HepG2 (cell line): ENCODE data around the gene DTNB. TPM values are rescaled to one million over a fixed set of nuclear protein-coding genes. Genes with fewer than 3 reads are reported as not detected.

ENCODE experiments used
- ATAC-seq: fragments of 200-7000 bp; cut with Tn5 transposase; 3 replicates; pipeline ENCODE4 v1.9.1; 2020; ENCODE audit warnings: mild to moderate bottlenecking, moderate library complexity
- BruUV-seq: library from RNA; stranded (reverse); fragments of 400-500 nt; replicated peaks from 2 replicates; lab custom pipeline; 2021; lab: Mats Ljungman, UMichigan
- CTCF ChIA-PET: fragments of 300-600 bp; formaldehyde crosslinking; extraction: SDS; loops from one replicate; lab custom pipeline; 2021; ENCODE audit warnings: low total read pairs, inconsistent platforms, low intra/inter-chr PET ratio; lab: Yijun Ruan, JAX
- POLR2A ChIA-PET: fragments of 350-600 bp; sonication (Branson Sonifier 250); formaldehyde crosslinking; loops from one replicate; lab custom pipeline; 2020; ENCODE audit warnings: antibody characterized with exemption, inconsistent platforms; lab: Yijun Ruan, JAX
- DNase-seq: peaks from one replicate; pipeline ENCODE4 v3.0.0-alpha.2; 2015; ENCODE audit warnings: low spot score
- FAIRE-seq: peaks from 3 replicates; lab custom pipeline; 2011; peaks lifted over from hg19 to GRCh38; lab: Jason Lieb, UNC
- H2AFZ ChIP-seq: one replicate; pipeline ENCODE4 v1.6.1; 2011; ENCODE audit warnings: low read length, inconsistent platforms
- H3K27ac ChIP-seq: fragments of 300-600 bp; 3 replicates; pipeline ENCODE4 v1.8.0; 2011; ENCODE audit warnings: mixed run types, mild to moderate bottlenecking, mixed read lengths, low read length, inconsistent platforms; ENCODE audit not compliant: insufficient read depth; ENCODE audit errors: extremely low read length
- H3K27me3 ChIP-seq, 2 experiments: fragments of 200-600 bp in 1 of 2; 2 replicates in 1 of 2; 3 replicates in 1 of 2; pipeline versions ENCODE4 v1.6.0 to v1.8.0; 2011; ENCODE audit warnings: low read length in 2 of 2, mild to moderate bottlenecking in 2 of 2, moderate library complexity in 2 of 2, inconsistent platforms in 1 of 2; ENCODE audit not compliant: insufficient read depth in 2 of 2, control insufficient read depth in 1 of 2
- H3K36me3 ChIP-seq, 2 experiments: fragments of 200-600 bp in 1 of 2; replicated peaks in 1 of 2; 2 replicates in 1 of 2; 3 replicates in 1 of 2; pipeline versions ENCODE4 v1.5.1 to v1.8.0; 2011; ENCODE audit warnings: low read length in 2 of 2, inconsistent platforms in 1 of 2; ENCODE audit not compliant: insufficient read depth in 2 of 2, control insufficient read depth in 1 of 2
- H3K4me1 ChIP-seq: 2 replicates; pipeline ENCODE4 v1.5.1; 2012; ENCODE audit warnings: low read length, inconsistent platforms; ENCODE audit not compliant: insufficient read depth
- H3K4me2 ChIP-seq: 2 replicates; pipeline ENCODE4 v1.6.0; 2011; ENCODE audit warnings: low read depth, low read length, inconsistent platforms
- H3K4me3 ChIP-seq, 3 experiments: fragments of 200-600 bp in 1 of 3; sonication (generic), shearing (Covaris generic) in 1 of 3; replicated peaks in 1 of 3; 2 replicates each; pipeline ENCODE4 v1.5.1; 2011 to 2016; ENCODE audit warnings: low read length in 3 of 3, inconsistent platforms in 2 of 3, low read depth in 2 of 3, mild to moderate bottlenecking in 2 of 3, control low read depth in 1 of 3, mixed read lengths in 1 of 3; ENCODE audit not compliant: insufficient read depth in 1 of 3
- H3K79me2 ChIP-seq: one replicate; pipeline ENCODE4 v1.6.1; 2011; ENCODE audit warnings: low read length, inconsistent platforms; ENCODE audit not compliant: insufficient read depth
- H3K9ac ChIP-seq: 2 replicates; pipeline ENCODE4 v1.6.0; 2011; ENCODE audit warnings: mild to moderate bottlenecking, low read depth, low read length, inconsistent platforms; ENCODE audit not compliant: insufficient read depth
- H3K9me3 ChIP-seq: 2 replicates; pipeline ENCODE4 v1.5.1; 2012; ENCODE audit warnings: mild to moderate bottlenecking, low read length
- H4K20me1 ChIP-seq: 2 replicates; pipeline ENCODE4 v1.6.0; 2011; ENCODE audit warnings: inconsistent platforms, mild to moderate bottlenecking, low read length, moderate library complexity; ENCODE audit not compliant: insufficient read depth
- DNMT1 ChIP-seq: sonication (generic); formaldehyde crosslinking; IDR thresholded peaks from 2 replicates; pipeline ENCODE4 v1.5.1; 2020; ENCODE audit warnings: mild to moderate bottlenecking, missing genetic modification reagents
- MZF1 ChIP-seq: sonication (generic); formaldehyde crosslinking; IDR thresholded peaks from 2 replicates; pipeline ENCODE4 v1.8.1; 2023; ENCODE audit warnings: mild to moderate bottlenecking, missing genetic modification reagents, borderline replicate concordance
- ZNF143 ChIP-seq: sonication (generic); formaldehyde crosslinking; IDR thresholded peaks from 2 replicates; pipeline ENCODE4 v1.4.0; 2020; ENCODE audit warnings: missing genetic modification reagents
- ZNF180 ChIP-seq: sonication (generic); formaldehyde crosslinking; IDR thresholded peaks from 2 replicates; pipeline ENCODE4 v1.4.0; 2020; ENCODE audit warnings: low read depth, missing genetic modification reagents, borderline replicate concordance
- ZNF879 ChIP-seq: sonication (generic); formaldehyde crosslinking; IDR thresholded peaks from 2 replicates; pipeline ENCODE4 v1.8.1; 2023; ENCODE audit warnings: missing genetic modification reagents
- in situ Hi-C: cut with HindIII; loops from 2 replicates; pipeline ENCODE4 v1.10.0; 2017; ENCODE audit warnings: low pct_unique_long_range_greater_than_20kb; ENCODE audit not compliant: extremely low pct_ligation_motif_present
- intact Hi-C: fragments of 100-400 bp; cut with micrococcal nuclease; formaldehyde crosslinking; loops from one replicate; pipeline ENCODE4 v1.10.0; 2022; ENCODE audit not compliant: unreplicated experiment
- polyA plus RNA-seq, 8 experiments: library from polyadenylated mRNA; depleted of rRNA in 3 of 8; stranded (reverse) in 7 of 8; unstranded in 1 of 8; fragments of >200 nt; fragmentation: Illumina TruSeq in 4 of 8; extraction: Trizol in 4 of 8; gene quantifications; 2 replicates each; pipeline versions ENCODE4 v1.2.1 to v1.2.3, GENCODE V29; 2011 to 2016; ENCODE audit warnings: low read depth in 4 of 8, missing spikeins in 1 of 8, mixed read lengths in 1 of 8; ENCODE audit not compliant: insufficient read depth in 1 of 8
- total RNA-seq, 5 experiments: library from RNA; depleted of rRNA; stranded (reverse); fragments of >200 nt; fragmentation: Illumina TruSeq; extraction: Trizol; gene quantifications; 2 replicates each; pipeline ENCODE4 v1.2.3, GENCODE V29; 2016; ENCODE audit warnings: low read depth in 1 of 5
- TF ChIP-seq, protein P1 (sequence below): sonication (generic); formaldehyde crosslinking; IDR thresholded peaks from 2 replicates; pipeline ENCODE4 v1.4.0; 2020; ENCODE audit warnings: mild to moderate bottlenecking, low read depth, missing genetic modification reagents
- TF ChIP-seq, protein P2 (sequence below): sonication (generic); formaldehyde crosslinking; conservative IDR thresholded peaks from 2 replicates; pipeline ENCODE4 v1.8.1; 2023; ENCODE audit warnings: missing genetic modification reagents
- TF ChIP-seq, protein P3 (sequence below): sonication (generic); formaldehyde crosslinking; IDR thresholded peaks from 2 replicates; pipeline ENCODE4 v1.4.0; 2020; ENCODE audit warnings: low read depth, mild to moderate bottlenecking, missing genetic modification reagents

Gene DTNB
- total and polyA plus RNA-seq, 2 of the 13 experiments (the other 11 are each of a cell fraction or from before 2014, with no cell fraction given), result 14.4 to 23.9 TPM

DNA sequence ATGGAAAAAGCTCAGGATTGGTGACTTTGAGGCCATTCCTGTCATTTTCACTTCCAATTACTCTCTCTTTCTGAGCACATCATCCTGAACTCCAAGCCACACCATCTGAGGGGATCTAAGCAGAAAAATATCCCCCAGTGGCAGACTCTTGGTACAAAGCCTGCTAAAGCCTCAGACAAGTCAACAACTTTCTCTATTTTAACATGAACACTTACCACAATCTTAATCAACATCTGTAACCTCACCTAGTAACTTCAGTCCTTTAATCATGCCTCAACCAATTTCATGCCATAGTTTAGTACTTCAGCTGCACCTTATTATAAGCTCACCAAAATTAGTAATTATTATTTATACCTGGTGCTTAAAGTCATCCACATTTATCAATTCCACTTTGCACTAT lies 128.9 kb downstream of the DTNB start:
- no peak overlapping the region for H3K9ac ChIP-seq
- no peaks in the 10 kb centered on the region for H3K79me2 ChIP-seq
- no peak overlapping the region for H3K4me3 ChIP-seq
- no peak for ATAC-seq
- no peak for FAIRE-seq
- no peaks in the 10 kb centered on the region for H3K27me3 ChIP-seq
- ChIA-PET CTCF (no interaction called here), POLR2A (no interaction called here)
- no TSS peak for BruUV-seq
- H3K27ac ChIP-seq, result no peak overlapping the region
- H3K9me3 ChIP-seq, result no peaks in the 10 kb centered on the region
- H3K4me2 ChIP-seq, result no peak overlapping the region
- peaks cover 7% of the 10 kb centered on the region; the same call in 1 of the 2 replicates for H3K4me1 ChIP-seq
- no peak for DNase-seq
- no peaks in the 10 kb centered on the region for H4K20me1 ChIP-seq
- no peak for TF ChIP-seq MZF1 (CRISPR knock-in tag)
- no peak for TF ChIP-seq ZNF143 (CRISPR knock-in tag)
- TF ChIP-seq DNMT1, result no peak
- TF ChIP-seq, protein P1, sequence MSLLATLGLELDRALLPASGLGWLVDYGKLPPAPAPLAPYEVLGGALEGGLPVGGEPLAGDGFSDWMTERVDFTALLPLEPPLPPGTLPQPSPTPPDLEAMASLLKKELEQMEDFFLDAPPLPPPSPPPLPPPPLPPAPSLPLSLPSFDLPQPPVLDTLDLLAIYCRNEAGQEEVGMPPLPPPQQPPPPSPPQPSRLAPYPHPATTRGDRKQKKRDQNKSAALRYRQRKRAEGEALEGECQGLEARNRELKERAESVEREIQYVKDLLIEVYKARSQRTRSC, result no peak
- TF ChIP-seq ZNF180 (CRISPR knock-in tag), result no peak
- TF ChIP-seq, protein P2, sequence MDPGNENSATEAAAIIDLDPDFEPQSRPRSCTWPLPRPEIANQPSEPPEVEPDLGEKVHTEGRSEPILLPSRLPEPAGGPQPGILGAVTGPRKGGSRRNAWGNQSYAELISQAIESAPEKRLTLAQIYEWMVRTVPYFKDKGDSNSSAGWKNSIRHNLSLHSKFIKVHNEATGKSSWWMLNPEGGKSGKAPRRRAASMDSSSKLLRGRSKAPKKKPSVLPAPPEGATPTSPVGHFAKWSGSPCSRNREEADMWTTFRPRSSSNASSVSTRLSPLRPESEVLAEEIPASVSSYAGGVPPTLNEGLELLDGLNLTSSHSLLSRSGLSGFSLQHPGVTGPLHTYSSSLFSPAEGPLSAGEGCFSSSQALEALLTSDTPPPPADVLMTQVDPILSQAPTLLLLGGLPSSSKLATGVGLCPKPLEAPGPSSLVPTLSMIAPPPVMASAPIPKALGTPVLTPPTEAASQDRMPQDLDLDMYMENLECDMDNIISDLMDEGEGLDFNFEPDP, result no peak
- TF ChIP-seq, protein P3, sequence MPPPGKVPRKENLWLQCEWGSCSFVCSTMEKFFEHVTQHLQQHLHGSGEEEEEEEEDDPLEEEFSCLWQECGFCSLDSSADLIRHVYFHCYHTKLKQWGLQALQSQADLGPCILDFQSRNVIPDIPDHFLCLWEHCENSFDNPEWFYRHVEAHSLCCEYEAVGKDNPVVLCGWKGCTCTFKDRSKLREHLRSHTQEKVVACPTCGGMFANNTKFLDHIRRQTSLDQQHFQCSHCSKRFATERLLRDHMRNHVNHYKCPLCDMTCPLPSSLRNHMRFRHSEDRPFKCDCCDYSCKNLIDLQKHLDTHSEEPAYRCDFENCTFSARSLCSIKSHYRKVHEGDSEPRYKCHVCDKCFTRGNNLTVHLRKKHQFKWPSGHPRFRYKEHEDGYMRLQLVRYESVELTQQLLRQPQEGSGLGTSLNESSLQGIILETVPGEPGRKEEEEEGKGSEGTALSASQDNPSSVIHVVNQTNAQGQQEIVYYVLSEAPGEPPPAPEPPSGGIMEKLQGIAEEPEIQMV (CRISPR knock-in tag), result no peak
- no peak for TF ChIP-seq ZNF879 (CRISPR knock-in tag)
- intact Hi-C loops, result no loop called here
- no peaks in the 10 kb centered on the region for H3K36me3 ChIP-seq
- no peak overlapping the region for H2AFZ ChIP-seq
- in situ Hi-C loops, result no loop called here
